ENCODE data around the gene USP3.
"Not testable (repeated sequence)": the region's sequence is repeated elsewhere in the genome, so short reads cannot be mapped to it uniquely, and the experiment has no call there.

Gene USP3

DNA sequence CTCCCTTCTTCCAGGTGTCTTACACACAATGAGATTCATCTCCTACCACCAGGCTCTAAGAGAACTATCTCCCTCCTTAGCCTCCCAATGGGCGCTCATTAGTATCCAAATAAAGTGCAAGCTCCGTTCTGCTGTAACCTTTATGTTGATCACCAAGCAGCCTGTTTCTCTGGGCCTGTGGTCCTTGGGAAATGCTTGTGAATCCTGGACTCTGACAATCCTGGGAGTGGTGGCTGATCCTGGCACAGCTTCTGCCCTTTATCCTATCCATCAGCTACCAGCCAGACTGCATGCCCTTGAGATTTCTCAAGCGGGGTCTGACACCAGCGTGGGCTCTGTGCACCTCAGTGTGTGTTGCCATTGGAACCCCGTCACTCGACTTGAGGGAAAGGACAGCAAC is 26.1 kb upstream of the USP3 start:
- no peak for DNase-seq

DNA sequence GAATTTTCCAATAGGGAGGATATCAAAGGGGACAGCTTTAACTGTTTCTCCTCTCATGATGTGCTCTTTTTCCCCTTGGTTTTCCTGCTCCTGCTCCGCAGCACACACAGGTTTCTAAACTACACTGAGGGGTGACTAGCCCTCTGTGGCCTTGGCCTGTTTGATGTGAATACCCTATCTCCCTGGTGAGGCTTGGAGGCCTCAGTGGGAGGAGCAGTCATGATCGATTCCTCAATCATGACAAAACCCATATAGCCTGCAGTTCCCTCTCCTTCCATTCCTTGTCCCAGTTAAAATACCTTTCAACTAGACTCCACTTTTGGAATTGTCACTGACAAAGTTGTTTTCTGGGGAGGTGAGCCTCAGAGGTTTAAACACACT is 24.0 kb upstream of the USP3 start:
- DNase-seq, result no peak

DNA sequence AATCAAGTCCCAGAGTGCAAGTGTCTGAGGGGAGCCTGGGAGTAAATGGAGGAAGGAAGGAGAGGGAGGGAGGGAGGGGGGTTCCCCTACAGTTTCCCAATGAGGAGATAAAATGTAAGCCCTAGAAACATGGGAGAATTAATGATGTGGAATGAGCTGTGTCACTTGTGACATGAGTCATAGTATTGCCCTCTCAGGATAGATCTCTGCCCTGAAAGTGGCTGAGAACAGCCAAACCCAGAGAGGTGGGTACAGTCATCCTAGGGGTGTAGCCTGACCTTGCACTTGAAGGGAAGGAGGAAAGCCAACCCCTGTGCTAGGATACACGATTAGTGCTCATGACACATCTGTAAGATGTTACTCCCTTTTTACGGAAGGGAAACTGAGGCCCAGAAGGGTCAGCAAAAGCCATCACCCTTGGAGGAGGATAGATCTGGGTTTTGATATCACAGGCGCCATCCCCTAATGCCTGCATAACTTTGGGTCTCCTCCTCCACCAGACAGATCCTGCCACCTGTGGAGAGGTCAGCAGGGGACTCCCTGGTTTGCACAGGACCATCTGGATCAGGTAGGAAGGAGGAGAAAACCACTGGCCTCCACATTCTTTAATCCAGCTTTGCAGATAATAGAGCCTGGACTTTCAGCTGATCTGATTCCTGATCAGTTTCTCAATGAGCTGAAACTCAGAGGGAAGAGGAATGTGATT is 23.1 kb upstream of the USP3 start:
- DNase-seq, result no peak

DNA sequence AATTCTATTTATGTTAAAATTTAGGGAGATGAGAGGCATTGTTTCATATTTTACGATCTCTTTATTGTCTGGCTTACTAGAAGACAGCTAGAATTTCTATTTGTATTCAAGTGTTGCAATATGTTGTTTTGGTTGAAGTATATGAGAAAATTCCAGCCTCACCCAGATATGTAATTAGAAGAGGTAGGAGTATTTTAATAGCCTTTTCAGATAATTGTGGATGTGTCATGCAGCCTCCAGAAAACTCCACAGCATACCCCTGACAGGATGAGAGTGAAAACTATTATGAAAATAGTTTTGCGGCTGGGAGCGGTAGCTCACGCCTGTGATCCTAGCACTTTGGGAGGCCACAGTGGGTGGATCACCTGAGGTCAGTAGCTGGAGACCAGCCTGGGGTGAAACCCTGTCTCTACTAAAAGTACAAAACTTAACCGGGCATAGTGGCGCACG is 21.5 kb upstream of the USP3 start:
- no peak for DNase-seq

DNA sequence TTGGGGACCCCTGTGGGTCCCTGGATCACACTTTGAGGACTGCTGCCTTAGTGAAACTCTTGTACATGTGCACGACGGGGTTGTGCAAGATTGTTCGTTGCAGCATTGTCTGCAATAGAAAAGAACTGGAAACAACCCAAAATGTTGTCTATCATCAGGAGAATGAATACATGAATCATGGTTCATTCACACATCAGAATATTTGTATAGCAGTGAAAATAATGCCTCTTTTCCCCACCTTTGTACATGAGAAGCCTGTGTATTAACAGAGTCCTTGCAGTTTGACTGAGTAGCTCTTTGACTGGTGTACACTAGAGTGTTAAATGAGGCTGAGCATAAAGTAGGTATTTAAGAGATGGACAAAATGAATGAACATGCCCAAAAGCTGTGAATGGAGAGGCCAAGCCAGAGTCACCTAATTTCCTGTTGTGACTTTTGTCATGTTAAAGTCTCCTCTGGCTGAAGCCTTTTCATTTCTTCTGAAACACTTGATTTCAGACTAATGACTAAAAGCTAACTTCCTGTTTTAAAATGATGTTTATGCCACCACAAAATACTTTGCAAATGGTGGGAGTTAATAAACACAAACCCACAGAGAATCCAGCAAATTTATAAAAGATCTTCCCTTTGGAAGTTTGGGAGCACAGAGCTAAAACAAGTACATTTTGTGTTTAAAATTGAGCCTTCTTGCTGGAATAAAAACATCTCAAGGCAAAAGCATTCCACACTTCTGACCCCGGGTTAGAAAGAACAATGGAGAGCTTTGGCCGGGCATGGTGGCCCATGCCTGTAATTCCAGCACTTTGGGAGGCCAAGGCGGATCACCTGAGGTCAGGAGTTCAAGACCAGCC is 20.6 kb upstream of the USP3 start:
- DNase-seq, result no peak

DNA sequence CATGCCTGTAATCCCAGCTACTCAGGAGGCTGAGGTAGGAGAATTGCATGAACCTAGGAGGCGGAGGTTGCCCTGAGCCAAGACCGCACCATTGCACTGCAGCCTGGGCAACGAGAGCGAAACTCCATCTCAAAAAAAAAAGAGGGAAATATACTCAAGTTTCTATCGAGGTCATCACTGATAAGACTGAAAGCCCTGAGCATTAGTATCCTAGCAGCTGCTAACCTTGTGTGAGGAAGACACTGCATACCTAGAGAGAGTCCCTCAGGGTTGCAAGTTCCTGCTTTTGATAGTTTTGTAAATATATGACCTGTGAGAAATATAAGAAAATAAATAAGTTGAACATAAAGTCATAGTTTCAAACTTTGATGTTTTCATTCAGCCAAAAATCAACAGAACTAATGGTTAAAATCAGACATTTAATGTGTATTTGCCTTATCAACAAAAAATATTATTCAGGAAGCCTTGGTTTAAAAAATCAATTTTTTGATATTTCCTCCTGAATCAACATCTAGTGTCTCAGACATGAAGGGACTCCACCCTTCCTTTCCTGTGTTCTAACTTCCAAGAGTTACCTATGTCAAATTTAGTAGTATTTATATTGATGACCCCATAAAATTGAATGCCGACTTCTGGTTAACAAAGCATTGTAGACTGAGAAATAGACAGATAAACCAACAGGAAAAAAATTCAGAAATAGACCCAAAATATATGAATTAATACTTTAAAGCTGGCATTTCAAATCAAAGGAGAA is 19.8 kb upstream of the USP3 start:
- DNase-seq, result no peak

DNA sequence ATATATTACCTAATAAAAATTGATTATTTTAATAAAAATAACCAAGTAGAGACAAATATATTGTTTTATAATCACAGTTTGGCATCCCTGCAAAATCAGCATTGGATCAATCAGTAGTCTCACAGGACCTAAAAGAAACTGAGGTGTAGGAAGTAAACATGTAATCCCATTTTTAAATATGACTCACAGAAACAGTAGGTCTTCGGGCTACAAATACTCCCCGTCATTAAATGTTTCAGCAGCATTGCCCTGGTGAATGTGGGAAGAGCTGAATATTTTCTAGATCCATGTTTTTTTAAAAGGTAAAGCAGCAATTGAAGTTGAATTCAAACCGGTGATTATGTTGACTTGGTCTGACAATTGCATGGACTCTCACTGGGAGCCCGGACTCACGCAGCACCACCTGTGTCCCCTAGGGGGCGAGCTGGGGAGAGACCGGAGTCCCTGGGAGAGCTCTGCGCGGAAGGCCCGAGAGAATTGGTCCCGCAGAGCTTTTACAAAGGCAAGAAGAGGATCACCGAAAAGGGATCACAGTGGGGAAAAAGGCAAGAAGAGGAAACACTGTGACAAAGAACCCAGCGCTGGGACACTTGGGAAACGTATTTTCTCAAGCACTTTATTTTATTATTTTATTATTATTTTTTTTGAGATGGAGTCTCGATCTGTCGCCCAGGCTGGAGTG is 17.2 kb upstream of the USP3 start:
- peak; percentile 32 to 70 for DNase-seq

DNA sequence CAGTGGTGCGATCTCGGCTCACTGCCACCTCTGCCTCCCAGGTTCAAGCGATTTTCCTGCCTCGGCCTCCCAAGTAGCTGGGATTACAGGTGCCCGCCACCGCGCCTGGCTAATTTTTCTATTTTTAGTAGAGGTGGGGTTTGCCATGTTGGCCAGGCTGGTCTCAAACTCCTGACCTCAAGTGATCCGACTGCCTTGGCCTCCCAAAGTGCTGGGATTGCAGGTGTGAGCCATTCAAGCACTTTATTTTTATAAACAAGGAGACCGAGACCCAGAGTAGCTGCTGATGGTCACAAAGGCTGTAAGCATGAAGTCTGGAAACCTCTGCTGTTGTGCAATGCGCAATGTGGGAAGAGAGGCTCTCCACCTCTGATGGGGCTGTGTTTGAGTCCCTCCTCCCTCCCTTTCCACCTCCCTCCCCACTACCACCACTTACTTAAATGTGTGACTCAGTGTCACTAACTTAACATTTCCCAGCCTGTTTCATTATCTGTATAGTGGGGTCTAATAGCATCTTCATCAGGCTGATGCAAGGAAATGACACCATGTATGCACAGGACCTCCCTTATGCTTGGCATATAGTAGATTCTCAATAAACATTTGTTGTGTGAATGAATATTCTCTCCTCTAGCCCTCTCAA is 16.5 kb upstream of the USP3 start:
- not testable (repeated sequence) for DNase-seq

DNA sequence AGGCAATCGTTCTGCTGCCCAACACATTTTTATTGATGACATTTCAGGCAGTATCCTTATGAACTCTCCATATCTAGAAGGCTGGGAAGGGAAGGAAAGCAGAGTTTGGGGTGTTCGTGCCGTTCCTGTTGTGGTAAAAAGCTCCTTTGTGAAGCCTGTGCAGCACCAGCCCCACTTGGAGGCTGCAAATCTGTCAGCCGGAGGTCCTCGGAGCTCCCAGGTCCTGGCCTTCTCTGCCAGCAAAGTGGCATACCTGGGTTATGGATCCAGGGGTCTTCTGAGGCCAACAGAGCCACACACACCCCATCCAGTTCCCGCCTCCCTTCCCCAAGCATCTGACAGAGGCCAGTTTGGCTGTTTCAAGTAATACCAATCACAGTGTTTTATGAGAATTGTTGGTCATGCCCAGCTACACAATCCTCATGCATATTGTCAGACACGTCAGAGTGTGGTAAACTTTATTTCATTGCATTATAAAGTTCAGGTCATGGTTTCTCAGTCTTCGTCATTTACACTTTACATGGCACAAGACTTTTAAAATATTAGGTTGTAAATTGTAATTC is 15.9 kb upstream of the USP3 start:
- no peak for DNase-seq

DNA sequence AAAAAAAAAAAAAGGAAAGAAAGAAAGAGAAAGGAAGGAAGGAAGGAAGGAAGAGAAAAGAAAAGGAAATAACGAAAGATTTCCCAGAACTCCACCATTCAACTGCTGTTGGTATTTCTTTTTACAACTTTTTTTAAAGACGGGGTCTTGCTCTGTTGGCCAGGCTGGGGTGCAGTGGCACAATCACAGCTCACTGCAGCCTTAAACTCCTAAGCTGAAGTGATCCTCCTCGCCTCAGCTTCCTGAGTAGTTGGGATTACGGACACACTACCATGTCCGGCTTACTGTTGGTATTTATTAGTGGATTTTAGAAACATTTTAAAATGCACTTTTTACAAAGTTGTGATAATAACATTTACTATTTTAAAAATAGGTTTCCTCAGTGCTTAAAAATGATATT is 15.0 kb upstream of the USP3 start:
- no peak for DNase-seq

DNA sequence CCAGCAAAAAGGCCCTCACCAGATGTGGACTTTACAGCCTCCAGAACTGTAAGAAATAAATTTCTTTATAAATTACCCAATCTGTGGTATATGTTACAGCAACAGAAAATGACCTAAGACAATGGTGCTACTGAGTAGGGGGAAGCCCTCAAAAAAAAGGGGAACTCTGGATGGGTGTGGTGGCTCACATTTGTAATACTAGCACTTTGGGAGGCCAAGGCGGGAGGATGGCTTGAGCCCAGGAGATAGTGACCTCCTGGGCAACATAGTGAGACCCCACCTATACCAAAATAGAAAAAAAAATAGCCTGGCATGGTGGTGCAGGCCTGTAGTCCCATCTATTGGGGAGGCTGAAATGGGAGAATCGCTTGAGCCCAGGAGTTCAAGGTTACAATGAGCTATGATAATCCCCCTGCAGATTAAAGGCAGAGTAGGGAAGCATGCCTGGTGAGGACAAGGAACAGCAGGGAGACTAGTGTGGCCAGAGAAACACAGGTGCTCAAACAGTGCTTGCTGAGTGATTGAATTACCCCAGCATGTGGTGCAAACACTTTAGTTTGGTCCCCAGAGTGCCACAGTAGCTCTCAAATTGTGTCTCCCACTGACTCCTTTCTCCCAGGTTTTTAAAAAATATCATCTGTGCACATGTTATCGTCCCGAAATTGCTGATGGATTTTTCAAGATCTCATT is 13.9 kb upstream of the USP3 start:
- DNase-seq, result peak in 1 of 2 experiments; percentile 34

DNA sequence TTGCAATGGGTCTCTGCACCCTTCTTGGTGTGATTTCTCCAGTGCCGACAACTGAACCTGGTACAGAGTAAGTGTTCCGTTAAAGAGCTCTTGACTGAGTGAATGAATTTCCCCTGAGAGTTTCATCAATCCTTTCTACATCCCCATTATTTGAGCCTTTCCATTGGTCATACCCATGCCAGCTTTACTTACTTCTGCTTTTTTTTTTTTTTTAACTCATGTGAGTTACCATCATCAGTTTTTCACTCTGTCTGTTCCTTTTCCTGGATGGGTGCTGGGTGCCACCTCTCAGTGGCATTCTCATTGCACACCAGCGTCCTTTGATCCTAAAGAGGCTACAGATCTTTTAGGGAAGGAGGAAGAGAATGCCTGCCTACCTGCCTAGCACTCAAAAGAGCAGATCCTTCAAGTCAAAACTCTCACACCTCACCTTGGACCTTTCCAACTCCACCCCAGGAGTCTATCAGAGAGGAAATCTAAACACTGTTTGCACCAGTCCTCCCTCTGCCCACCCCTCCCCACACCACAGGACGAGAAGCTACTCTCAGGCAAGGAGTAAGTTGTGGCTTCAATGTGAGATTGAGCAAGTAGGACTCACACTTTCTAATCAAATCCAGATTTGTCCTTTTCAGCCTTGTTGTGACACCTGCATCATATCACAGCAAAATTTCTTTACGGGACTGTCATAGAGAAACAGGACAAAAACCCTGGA is 13.1 kb upstream of the USP3 start:
- no peak for DNase-seq

DNA sequence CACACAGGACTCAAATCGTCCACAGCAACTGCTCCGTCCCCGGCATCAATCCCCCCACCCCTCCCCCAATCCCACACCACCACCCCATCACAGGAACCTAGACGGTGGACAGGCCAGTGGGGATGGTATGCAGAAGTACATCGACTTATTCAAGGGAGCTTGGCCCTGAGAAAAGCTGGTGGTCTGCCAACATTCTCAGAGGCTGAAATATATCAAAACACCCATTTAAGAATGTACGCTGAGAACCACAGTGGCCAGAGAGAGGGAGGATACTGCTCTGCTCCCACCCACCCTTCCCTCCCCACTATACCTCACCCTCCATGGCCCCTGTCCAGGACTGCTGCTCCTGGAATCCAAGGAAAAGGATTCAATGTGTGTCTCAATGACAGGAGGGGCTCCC is 12.4 kb upstream of the USP3 start:
- no peak for DNase-seq

DNA sequence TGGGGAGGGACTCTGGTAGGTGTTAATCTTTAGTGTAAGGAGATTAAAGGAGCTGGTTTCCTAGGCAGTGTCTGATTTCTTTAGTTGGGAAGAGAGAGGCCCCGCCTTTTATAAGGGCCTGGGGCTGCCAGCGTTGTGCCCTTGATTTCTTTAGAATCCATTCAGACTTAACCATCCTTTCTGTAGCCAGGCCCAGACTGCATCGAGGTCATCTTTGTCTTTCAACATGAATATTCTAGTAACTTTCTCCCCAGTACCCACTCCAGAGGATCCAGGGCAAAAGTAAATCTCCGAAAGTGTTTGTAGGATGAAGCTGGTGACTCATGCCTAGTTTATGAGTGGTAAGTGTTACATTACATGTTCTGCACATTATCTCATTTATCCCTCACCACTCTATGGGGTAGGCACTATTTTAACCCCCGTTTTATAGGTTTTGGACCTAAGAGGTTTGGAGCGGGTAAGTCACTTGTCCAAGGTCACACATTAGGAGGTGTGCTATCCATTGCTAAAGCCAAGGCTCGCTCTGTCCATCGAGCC is 11.8 kb upstream of the USP3 start:
- DNase-seq, result no peak

DNA sequence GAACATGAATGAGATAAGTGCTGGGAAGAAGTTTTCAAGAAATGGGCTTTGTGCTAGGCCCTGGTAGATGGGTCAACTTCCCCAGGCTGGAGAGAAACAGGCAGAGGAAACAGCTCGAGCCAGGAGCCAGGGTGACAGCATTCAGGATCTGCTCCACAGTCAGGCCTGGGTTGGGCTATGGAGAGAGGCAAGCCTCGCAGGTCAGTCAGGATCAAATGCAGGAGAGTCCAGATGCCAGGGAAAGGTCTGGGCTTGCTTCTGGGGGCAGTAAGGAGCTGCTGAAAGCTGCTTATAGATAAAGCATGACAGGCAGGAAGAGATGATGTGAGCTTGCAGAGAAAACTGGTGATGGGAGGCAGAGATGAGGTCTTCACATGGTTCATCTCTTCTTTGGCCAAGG is 11.0 kb upstream of the USP3 start:
- no peak for DNase-seq

DNA sequence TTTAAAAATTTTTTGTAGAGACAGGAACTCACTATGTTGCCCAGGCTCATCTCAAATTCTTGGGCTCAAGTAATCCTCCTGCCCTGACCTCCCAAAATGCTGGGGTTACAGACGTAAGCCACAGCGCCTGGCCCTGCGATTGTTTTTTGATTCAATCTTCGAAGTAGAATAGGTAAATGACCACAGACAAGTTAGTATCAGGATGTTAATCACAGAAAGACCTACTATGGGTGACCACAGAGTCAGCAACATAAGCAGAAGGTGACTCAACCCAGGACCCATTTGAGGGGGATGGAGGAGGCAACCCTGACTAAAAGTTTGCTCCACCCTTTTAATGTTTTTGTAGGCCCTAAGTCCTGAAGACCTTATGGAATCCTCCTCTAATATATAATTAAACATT is 10.0 kb upstream of the USP3 start:
- DNase-seq, result no peak

DNA sequence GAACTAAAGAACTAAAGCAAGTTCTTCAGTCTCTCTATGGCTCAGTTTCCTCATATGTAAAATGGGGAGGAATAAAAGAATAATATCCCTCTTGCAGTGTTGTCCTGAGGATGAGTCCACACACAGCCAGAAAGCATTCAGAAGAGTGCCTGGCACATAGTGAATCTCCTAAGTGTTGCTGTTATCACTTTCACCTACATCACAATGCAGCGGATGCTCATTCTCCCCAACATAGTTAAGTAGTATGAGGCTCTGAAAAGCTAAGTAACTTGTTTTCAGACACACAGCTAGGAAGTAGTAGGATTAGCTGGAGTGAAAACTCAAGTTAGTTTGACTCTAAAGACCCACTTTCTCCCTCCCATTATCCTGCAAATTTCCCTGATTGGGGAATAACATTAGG is 9.1 kb upstream of the USP3 start:
- DNase-seq, result no peak

DNA sequence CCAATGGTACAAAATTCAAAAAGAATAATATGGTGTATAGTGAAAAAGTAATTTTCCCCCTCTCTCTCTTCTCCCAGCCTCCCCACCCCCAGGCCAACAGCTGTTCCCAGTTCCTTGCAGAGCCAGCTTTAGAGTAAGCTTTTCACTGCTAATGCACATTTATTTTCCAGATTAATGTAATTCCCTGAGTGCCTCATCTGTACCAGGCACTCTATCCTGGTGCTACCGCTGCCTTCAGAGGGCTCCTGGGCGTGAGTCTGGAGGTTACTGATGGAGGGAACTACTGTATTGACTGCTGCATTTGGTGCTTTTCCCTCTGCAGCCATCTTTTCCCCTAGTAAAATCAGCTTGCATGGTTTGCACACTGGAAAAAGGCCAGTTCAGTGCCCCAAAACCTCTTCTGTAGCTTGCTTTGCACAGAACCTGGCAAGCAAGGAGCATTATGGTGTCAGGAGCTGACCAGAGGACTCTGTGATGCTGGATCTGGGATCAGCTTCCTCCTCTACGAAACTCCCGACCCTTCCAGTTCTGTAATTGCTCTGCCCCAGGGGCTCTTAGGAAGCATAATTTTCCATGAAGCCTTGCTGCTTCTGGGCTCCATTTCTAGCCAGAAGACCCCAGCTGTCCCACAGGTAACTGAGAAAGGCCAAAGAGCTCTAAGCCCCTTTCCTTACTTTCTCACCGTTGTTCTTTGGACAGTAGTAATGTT is 8.5 kb upstream of the USP3 start:
- DNase-seq, result no peak

DNA sequence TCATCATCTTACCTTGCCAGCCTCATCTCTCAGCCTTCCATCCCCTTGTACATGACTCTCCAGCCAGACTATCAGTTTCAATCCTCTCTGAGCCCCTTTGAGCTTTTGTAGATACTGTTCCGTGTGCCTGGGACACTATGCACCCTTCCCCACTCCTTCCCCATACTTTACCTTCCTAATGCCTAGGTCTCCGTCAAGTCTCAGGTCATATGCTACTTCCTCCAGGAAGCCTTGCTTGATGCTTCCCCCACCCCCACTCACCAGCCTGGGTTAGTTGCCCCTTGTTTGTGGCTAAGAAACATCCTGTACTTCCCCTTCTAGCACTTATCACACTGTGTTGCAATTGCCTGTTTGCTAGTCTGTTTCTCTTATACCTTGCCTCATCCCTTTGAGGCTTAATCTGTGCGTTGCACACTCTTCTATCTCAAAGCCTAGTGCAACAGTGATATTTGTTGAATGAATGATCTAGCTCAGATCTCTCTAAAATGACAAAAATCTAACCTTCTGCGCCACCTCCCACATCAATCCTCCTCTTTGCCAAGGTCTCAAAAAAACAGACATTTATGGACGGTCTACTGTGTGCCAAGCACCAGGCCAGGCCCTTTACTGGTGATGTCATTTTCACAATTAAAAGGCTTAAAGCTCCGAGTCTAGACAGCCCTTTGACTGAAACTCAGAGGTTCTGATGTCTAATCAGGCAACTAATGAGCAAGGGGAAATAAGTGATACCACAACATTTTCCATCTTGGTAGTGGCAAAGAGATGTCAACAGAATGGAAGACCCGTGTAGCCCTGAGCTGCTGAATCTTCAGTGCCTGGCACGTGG is 6.5 kb upstream of the USP3 start:
- no peak for DNase-seq

All from NCI-H1930 (cell line).